MM.1S (cell line): ENCODE measurements around the gene SYNE2.

Experiments used
- CTCF ChIP-seq: fragments of 300-600 bp; sonication (generic); IDR thresholded peaks from 2 replicates; pipeline ENCODE4 v1.5.1; 2016; ENCODE audit warnings: antibody characterized with exemption, low read length, mixed read lengths
- EZH2 ChIP-seq: fragments of 300-600 bp; sonication (generic); optimal IDR thresholded peaks from 2 replicates; pipeline ENCODE3; 2017; ENCODE audit warnings: low read depth, mild to moderate bottlenecking, antibody characterized with exemption, low read length, mixed read lengths
- EZH2phosphoT487 ChIP-seq: fragments of 300-600 bp; sonication (generic); IDR thresholded peaks from 2 replicates; pipeline ENCODE4 v1.6.1; 2018; ENCODE audit warnings: antibody characterized with exemption, low read length

- TF ChIP-seq CTCF (no peak), EZH2 (no peak), EZH2phosphoT487 (no peak)
Measured at GRCh38 chr14:64203366-64204006, 350.7 kb downstream of the SYNE2 start.
